ENCODE data around the gene RFPL1.

The RFPL1 gene

GRCh38 chr22:29483254-29483653 lies 44.9 kb downstream of the RFPL1 start:
- no peak overlapping the region for H3K9ac ChIP-seq (ENCODE audit: low read length)
- no peaks in the 10 kb centered on the region for H3K79me2 ChIP-seq (ENCODE audit: insufficient read depth, low read length)
- no peaks in the 10 kb centered on the region for H3F3A ChIP-seq (ENCODE audit: insufficient read depth)

DNA sequence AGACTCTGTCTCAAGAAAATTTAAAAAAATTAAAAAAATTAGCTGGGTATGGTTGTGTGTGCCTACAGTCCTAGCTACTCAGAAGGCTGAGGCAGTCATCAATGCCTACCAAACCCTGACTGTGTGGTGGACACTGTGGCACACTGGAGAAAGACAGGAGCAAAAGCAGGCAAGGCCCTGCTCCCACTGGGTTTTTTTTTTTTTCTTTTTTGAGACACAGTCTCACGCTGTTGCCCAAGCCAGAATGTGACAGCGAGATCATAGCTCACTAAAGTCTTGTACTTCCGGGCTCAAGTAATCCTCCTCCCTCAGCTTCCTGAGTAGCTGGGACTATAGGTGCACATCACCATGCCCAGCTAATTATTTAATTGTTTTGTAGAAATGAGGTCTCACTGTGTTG lies 46.3 kb downstream of the RFPL1 start:
- no peaks in the 10 kb centered on the region for H3K9me3 ChIP-seq (ENCODE audit: insufficient read depth, low read length)
- no peaks in the 10 kb centered on the region for H3F3A ChIP-seq (ENCODE audit: insufficient read depth)
- no peaks in the 10 kb centered on the region for H3K9me2 ChIP-seq (replicated peaks; ENCODE audit: insufficient read depth, low read length)
- no peak overlapping the region for H3K4me3 ChIP-seq (ENCODE audit: insufficient read depth, low read length, poor library complexity, severe bottlenecking)
- no peaks in the 10 kb centered on the region for H3K79me2 ChIP-seq (ENCODE audit: insufficient read depth, low read length)
- H3K9ac ChIP-seq (ENCODE audit: low read length): no peak overlapping the region
- no peak overlapping the region for H3K4me2 ChIP-seq (ENCODE audit: low read depth, low read length, poor library complexity, severe bottlenecking)
- H3K27ac ChIP-seq (ENCODE audit: low read depth, low read length): no peak overlapping the region
- no peak for TF ChIP-seq EZH2phosphoT487 (conservative IDR thresholded peaks at IDR 0.05; ENCODE audit: low read length)
- TF ChIP-seq, protein P1, sequence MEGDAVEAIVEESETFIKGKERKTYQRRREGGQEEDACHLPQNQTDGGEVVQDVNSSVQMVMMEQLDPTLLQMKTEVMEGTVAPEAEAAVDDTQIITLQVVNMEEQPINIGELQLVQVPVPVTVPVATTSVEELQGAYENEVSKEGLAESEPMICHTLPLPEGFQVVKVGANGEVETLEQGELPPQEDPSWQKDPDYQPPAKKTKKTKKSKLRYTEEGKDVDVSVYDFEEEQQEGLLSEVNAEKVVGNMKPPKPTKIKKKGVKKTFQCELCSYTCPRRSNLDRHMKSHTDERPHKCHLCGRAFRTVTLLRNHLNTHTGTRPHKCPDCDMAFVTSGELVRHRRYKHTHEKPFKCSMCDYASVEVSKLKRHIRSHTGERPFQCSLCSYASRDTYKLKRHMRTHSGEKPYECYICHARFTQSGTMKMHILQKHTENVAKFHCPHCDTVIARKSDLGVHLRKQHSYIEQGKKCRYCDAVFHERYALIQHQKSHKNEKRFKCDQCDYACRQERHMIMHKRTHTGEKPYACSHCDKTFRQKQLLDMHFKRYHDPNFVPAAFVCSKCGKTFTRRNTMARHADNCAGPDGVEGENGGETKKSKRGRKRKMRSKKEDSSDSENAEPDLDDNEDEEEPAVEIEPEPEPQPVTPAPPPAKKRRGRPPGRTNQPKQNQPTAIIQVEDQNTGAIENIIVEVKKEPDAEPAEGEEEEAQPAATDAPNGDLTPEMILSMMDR (IDR thresholded peaks at IDR 0.05; ENCODE audit: insufficient read depth, low read length, poor library complexity, severe bottlenecking): no peak
- no peak overlapping the region for H2AFZ ChIP-seq (ENCODE audit: low read depth, low read length, severe bottlenecking)
- no peaks in the 10 kb centered on the region for H3K27me3 ChIP-seq (ENCODE audit: low read length)
- H4K20me1 ChIP-seq (ENCODE audit: low read depth, low read length): no peaks in the 10 kb centered on the region
- H3K36me3 ChIP-seq (ENCODE audit: low read length): no peaks in the 10 kb centered on the region

More at GRCh38 chr22:29483254-29483653, 44.9 kb downstream of the RFPL1 start:
- TF ChIP-seq, protein P1 (IDR thresholded peaks at IDR 0.05; ENCODE audit: insufficient read depth, low read length, poor library complexity, severe bottlenecking): no peak
- TF ChIP-seq EZH2phosphoT487 (conservative IDR thresholded peaks at IDR 0.05; ENCODE audit: low read length): no peak
- H3K4me3 ChIP-seq (ENCODE audit: insufficient read depth, low read length, poor library complexity, severe bottlenecking): no peak overlapping the region
- no peaks in the 10 kb centered on the region for H3K9me3 ChIP-seq (ENCODE audit: insufficient read depth, low read length)
- no peak overlapping the region for H3K27ac ChIP-seq (ENCODE audit: low read depth, low read length)
- no peaks in the 10 kb centered on the region for H3K36me3 ChIP-seq (ENCODE audit: low read length)
- H3K27me3 ChIP-seq (ENCODE audit: low read length): no peaks in the 10 kb centered on the region
- H3K4me2 ChIP-seq (ENCODE audit: low read depth, low read length, poor library complexity, severe bottlenecking): no peak overlapping the region
- H4K20me1 ChIP-seq (ENCODE audit: low read depth, low read length): no peaks in the 10 kb centered on the region
- H3K9me2 ChIP-seq (replicated peaks; ENCODE audit: insufficient read depth, low read length): no peaks in the 10 kb centered on the region
- H2AFZ ChIP-seq (ENCODE audit: low read depth, low read length, severe bottlenecking): no peak overlapping the region

GRCh38 chr22:29485448-29485847 lies 47.1 kb downstream of the RFPL1 start:
- Histone ChIP-seq H3K9ac (ENCODE audit: low read length) (no peak overlapping the region), H3K36me3 (ENCODE audit: low read length) (no peaks in the 10 kb centered on the region), H3K79me2 (ENCODE audit: insufficient read depth, low read length) (no peaks in the 10 kb centered on the region), H3K27ac (ENCODE audit: low read depth, low read length) (no peak overlapping the region), H4K20me1 (ENCODE audit: low read depth, low read length) (no peaks in the 10 kb centered on the region), H3K4me2 (ENCODE audit: low read depth, low read length, poor library complexity, severe bottlenecking) (no peak overlapping the region), H2AFZ (ENCODE audit: low read depth, low read length, severe bottlenecking) (no peak overlapping the region), H3K27me3 (ENCODE audit: low read length) (no peaks in the 10 kb centered on the region), H3K4me3 (ENCODE audit: insufficient read depth, low read length, poor library complexity, severe bottlenecking) (no peak overlapping the region), H3K9me2 (replicated peaks; ENCODE audit: insufficient read depth, low read length) (no peaks in the 10 kb centered on the region), H3K9me3 (ENCODE audit: insufficient read depth, low read length) (no peaks in the 10 kb centered on the region), H3F3A (ENCODE audit: insufficient read depth) (no peaks in the 10 kb centered on the region)
- TF ChIP-seq EZH2phosphoT487 (conservative IDR thresholded peaks at IDR 0.05; ENCODE audit: low read length): no peak
- TF ChIP-seq, protein P1 (IDR thresholded peaks at IDR 0.05; ENCODE audit: insufficient read depth, low read length, poor library complexity, severe bottlenecking): no peak
